ENCODE data around the gene ST7L.

ST7L gene

GRCh38 chr1:112507336-112507735 lies 111.6 kb downstream of the ST7L start:
- DNase-seq (ENCODE audit: low read depth, low spot score), result no peak
- no peak overlapping the region for H3K4me3 ChIP-seq (ENCODE audit: low read depth, low read length)
- in situ Hi-C loops (cut with HindIII; ENCODE audit: low sequenced_read_pairs), result no loop called here
- TF ChIP-seq CTCF (IDR thresholded peaks at IDR 0.05; ENCODE audit: low read depth, low read length), result no peak

GRCh38 chr1:112506731-112507130 lies 112.2 kb downstream of the ST7L start:
- DNase-seq (ENCODE audit: low read depth, low spot score), result no peak
- in situ Hi-C loops (cut with HindIII; ENCODE audit: low sequenced_read_pairs), result no loop called here
- TF ChIP-seq CTCF (IDR thresholded peaks at IDR 0.05; ENCODE audit: low read depth, low read length), result no peak
- H3K4me3 ChIP-seq (ENCODE audit: low read depth, low read length), result no peak overlapping the region

GRCh38 chr1:112506306-112506705 lies 112.6 kb downstream of the ST7L start:
- in situ Hi-C loops (cut with HindIII; ENCODE audit: low sequenced_read_pairs), result no loop called here
- H3K4me3 ChIP-seq (ENCODE audit: low read depth, low read length), result no peak overlapping the region
- no peak for TF ChIP-seq CTCF (IDR thresholded peaks at IDR 0.05; ENCODE audit: low read depth, low read length)
- no peak for DNase-seq (ENCODE audit: low read depth, low spot score)

GRCh38 chr1:112505878-112506277 lies 113.1 kb downstream of the ST7L start:
- no peak for DNase-seq (ENCODE audit: low read depth, low spot score)
- TF ChIP-seq CTCF (IDR thresholded peaks at IDR 0.05; ENCODE audit: low read depth, low read length), result no peak
- H3K4me3 ChIP-seq (ENCODE audit: low read depth, low read length), result no peak overlapping the region
- in situ Hi-C loops (cut with HindIII; ENCODE audit: low sequenced_read_pairs), result no loop called here

GRCh38 chr1:112505400-112505785 lies 113.5 kb downstream of the ST7L start:
- no peak for DNase-seq (ENCODE audit: low read depth, low spot score)
- no peak overlapping the region for H3K4me3 ChIP-seq (ENCODE audit: low read depth, low read length)
- in situ Hi-C loops (cut with HindIII; ENCODE audit: low sequenced_read_pairs), result no loop called here
- TF ChIP-seq CTCF (IDR thresholded peaks at IDR 0.05; ENCODE audit: low read depth, low read length), result no peak

- no peak overlapping the region for H3K4me3 ChIP-seq (ENCODE audit: low read depth, low read length)
- TF ChIP-seq CTCF (IDR thresholded peaks at IDR 0.05; ENCODE audit: low read depth, low read length), result no peak
- in situ Hi-C loops (cut with HindIII; ENCODE audit: low sequenced_read_pairs), result no loop called here
- no peak for DNase-seq (ENCODE audit: low read depth, low spot score)
Measured at GRCh38 chr1:112504661-112505399, 114.1 kb downstream of the ST7L start.
